ENCODE results near the gene BCL2L12.

Gene BCL2L12

GRCh38 chr19:49672131-49672919 is 6.6 kb downstream of the BCL2L12 start:
- Histone ChIP-seq H3K36me3 (ENCODE audit: control insufficient read depth in 2 of 2, insufficient read depth in 1 of 2, low read length in 2 of 2) (peaks cover 22 to 38% of the 10 kb centered on the region in 2 experiments), H3K4me1 (ENCODE audit: control insufficient read depth, insufficient read depth, low read length) (peaks cover 6% of the 10 kb centered on the region), H3K27ac (ENCODE audit: extremely low read depth, low read depth, low read length) (peak overlapping the region; percentile 11), H3K4me3 (ENCODE audit: low read depth, low read length) (peak overlapping the region; percentile 18), H3K9me3 (ENCODE audit: control insufficient read depth, insufficient read depth, low read depth, low read length) (no peaks in the 10 kb centered on the region)
- CTCF ChIA-PET: interaction anchor here (0.5 to 4.7 kb wide), 53 partner anchors 8 to 528 kb away, joined by 3 to 59 read pairs (median 4); partner anchors contain the start of genes FUZ, RRAS and SCAF1
- POLR2A ChIA-PET: interaction anchor here (0.6 to 1.6 kb wide), 4 partner anchors 29 to 126 kb away, joined by 3 to 8 read pairs (median 4); partner anchors contain the start of gene NOSIP
- TF ChIP-seq ZBTB10 (tag by site-specific recombination; IDR thresholded peaks at IDR 0.05): peak; percentile 42; the same call in 1 of the 2 replicates
- peak; percentile 63; the same call in 1 of the 2 replicates for TF ChIP-seq ZNF600 (tag by site-specific recombination; IDR thresholded peaks at IDR 0.05)
- TF ChIP-seq PATZ1 (tag by site-specific recombination; IDR thresholded peaks at IDR 0.05): peak; percentile 92
- 0 out of 2 replicates have a peak, but pooled peaks have one; percentile 35 for TF ChIP-seq PBX3 (CRISPR knock-in tag; IDR thresholded peaks at IDR 0.05)
- TF ChIP-seq ZNF513 (tag by site-specific recombination; IDR thresholded peaks at IDR 0.05): no peak
- peak; percentile 89 for TF ChIP-seq ZNF580 (tag by site-specific recombination; IDR thresholded peaks at IDR 0.05)
- TF ChIP-seq CTCF (tag by site-specific recombination; IDR thresholded peaks at IDR 0.05): peak; percentile 98
- peak; percentile 70; the same call in 1 of the 2 replicates for TF ChIP-seq TRIM28 (IDR thresholded peaks at IDR 0.05; ENCODE audit: borderline replicate concordance, low read length)
- TF ChIP-seq ZNF561 (tag by site-specific recombination; IDR thresholded peaks at IDR 0.05; ENCODE audit: borderline replicate concordance): peak; percentile 71
- TF ChIP-seq ZBTB21 (tag by site-specific recombination; IDR thresholded peaks at IDR 0.05): no peak
- peak; percentile 67 for TF ChIP-seq GLIS2 (tag by site-specific recombination; IDR thresholded peaks at IDR 0.05)
- no peak; the same call in 1 of the 2 replicates for TF ChIP-seq ZFP37 (tag by site-specific recombination; IDR thresholded peaks at IDR 0.05)
- peak; percentile 84 for TF ChIP-seq ZNF501 (tag by site-specific recombination; IDR thresholded peaks at IDR 0.05)
- peak; percentile 90 for TF ChIP-seq GLIS1 (tag by site-specific recombination; IDR thresholded peaks at IDR 0.05)
- peak; percentile 23; the same call in 1 of the 2 replicates for TF ChIP-seq ZNF654 (tag by site-specific recombination; IDR thresholded peaks at IDR 0.05; ENCODE audit: low read depth)
- TF ChIP-seq SP7 (tag by site-specific recombination; IDR thresholded peaks at IDR 0.05): peak; percentile 63
- TF ChIP-seq ZNF785 (tag by site-specific recombination; IDR thresholded peaks at IDR 0.05): peak; percentile 67; the same call in 1 of the 2 replicates
- peak; percentile 54 for TF ChIP-seq ZEB2 (tag by site-specific recombination; IDR thresholded peaks at IDR 0.05)
- peak; percentile 55; the same call in 1 of the 2 replicates for TF ChIP-seq ZXDB (tag by site-specific recombination; IDR thresholded peaks at IDR 0.05)
- TF ChIP-seq ZNF335 (tag by site-specific recombination; conservative IDR thresholded peaks at IDR 0.05): peak; percentile 60
- no peak for TF ChIP-seq ZSCAN23 (tag by site-specific recombination; IDR thresholded peaks at IDR 0.05)
- TF ChIP-seq HOXC10 (CRISPR knock-in tag; IDR thresholded peaks at IDR 0.05): no peak
- TF ChIP-seq BCL11A (tag by site-specific recombination; IDR thresholded peaks at IDR 0.05; ENCODE audit: low read depth): peak; percentile 80; the same call in 1 of the 2 replicates
- TF ChIP-seq ZFP69B (tag by site-specific recombination; IDR thresholded peaks at IDR 0.05): no peak
- peak; percentile 50; the same call in 1 of the 2 replicates for TF ChIP-seq ZNF843 (tag by site-specific recombination; IDR thresholded peaks at IDR 0.05)
- TF ChIP-seq PRDM6 (tag by site-specific recombination; IDR thresholded peaks at IDR 0.05): no peak
